Ovary (tissue), 9 donors: ENCODE data around the gene EXT2. TPM values are rescaled to one million over a fixed set of nuclear protein-coding genes. Genes with fewer than 3 reads are reported as not detected.

Experiments used
- DNase-seq, 5 donors: peaks; one replicate each; pipeline ENCODE4 v3.0.0-alpha.2; 2019 to 2020
- H3K27ac ChIP-seq, 2 donors: fragments of 200-600 bp; one replicate each; pipeline versions ENCODE4 v1.5.1 to v1.8.0; 2019 to 2022
- H3K27me3 ChIP-seq: fragments of 200-600 bp; one replicate; pipeline ENCODE4 v1.8.0; 2022
- H3K36me3 ChIP-seq: fragments of 200-600 bp; sonication (generic); one replicate; pipeline ENCODE4 v1.5.1; 2019
- H3K4me1 ChIP-seq: one replicate; pipeline ENCODE4 v1.8.1; 2013; ENCODE audit warnings: mild to moderate bottlenecking, moderate library complexity; ENCODE audit not compliant: insufficient read depth
- H3K4me3 ChIP-seq: fragments of 200-600 bp; sonication (generic); one replicate; pipeline ENCODE4 v1.5.1; 2017
- H3K9me3 ChIP-seq, 2 donors: fragments of 200-600 bp in 1 of 2; sonication (generic) in 1 of 2; one replicate each; pipeline versions ENCODE4 v1.5.1 to v1.8.1; 2013 to 2019; ENCODE audit warnings: mild to moderate bottlenecking in 1 of 2, moderate library complexity in 1 of 2
- EP300 ChIP-seq: sonication (generic); formaldehyde crosslinking; IDR thresholded peaks from one replicate; pipeline ENCODE4 v1.6.1; 2017; ENCODE audit warnings: antibody characterized with exemption
- POLR2A ChIP-seq: fragments of 450-650 bp; IDR thresholded peaks from one replicate; pipeline ENCODE4 v1.6.1; 2017; ENCODE audit warnings: antibody characterized with exemption, mild to moderate bottlenecking, moderate library complexity
- WGBS, 3 donors: extraction: QIAGEN DNeasy Blood & Tissue Kit in 1 of 3; methylation state at CpG; one replicate each; pipeline versions ENCODE4 v1.1.5 to v1.1.7; 2013 to 2017; 5-methylcytosine and 5-hydroxymethylcytosine counted together
- intact Hi-C, 4 donors: fragments of 100-400 bp; cut with DNase I; formaldehyde crosslinking; loops; one replicate each; pipeline versions ENCODE4 v1.11.0 to v1.15.1; 2022 to 2023
- polyA plus RNA-seq, 2 donors: library from polyadenylated mRNA; stranded (reverse); fragments of 200-250 nt in 1 of 2; fragments of 350-450 nt in 1 of 2; fragmentation: Illumina TruSeq in 1 of 2; extraction: RNeasy Lipid Tissue Mini Kit (QIAGEN cat#74804) in 1 of 2; gene quantifications; one replicate each; pipeline ENCODE4 v1.2.3, GENCODE V29; 2013 to 2014
- total RNA-seq, 7 donors: library from RNA; depleted of rRNA in 2 of 7; stranded (reverse); fragments of >200 nt in 2 of 7; fragmentation: NEBNext Ultra II Directional in 3 of 7; extraction: Animal tissue kit (Norgen Biotek cat#: 25700) in 3 of 7; gene quantifications; one replicate each; pipeline versions ENCODE4 v1.1.0 to v1.2.4, GENCODE V29; 2016 to 2023
- TF ChIP-seq, protein P1 (sequence below), 3 donors: fragments of 450-650 bp in 2 of 3; fragments of 200-600 bp in 1 of 3; IDR thresholded peaks; one replicate each; pipeline versions ENCODE4 v1.5.1 to v1.8.0; 2016 to 2022; ENCODE audit warnings: antibody characterized with exemption in 3 of 3, mild to moderate bottlenecking in 1 of 3
- donor health status: DM: no; HTN: no; CAD: no; lungs with moderate emphysema.
- donor health status: DM: no; HTN: no; CAD: no.
- donor health status: Bipolar disorder and iron deficiency.
- donor health status: DM: yes; HTN: yes; CAD: no.
- donor health status: DM: no; HTN: no; CAD: no.
- donor health status: DM: yes; HTN: yes; CAD: no.

Gene EXT2
- total and polyA plus RNA-seq, 9 donors = 38.0 to 88.8 (median 47.1) TPM

- TF ChIP-seq, protein P1, sequence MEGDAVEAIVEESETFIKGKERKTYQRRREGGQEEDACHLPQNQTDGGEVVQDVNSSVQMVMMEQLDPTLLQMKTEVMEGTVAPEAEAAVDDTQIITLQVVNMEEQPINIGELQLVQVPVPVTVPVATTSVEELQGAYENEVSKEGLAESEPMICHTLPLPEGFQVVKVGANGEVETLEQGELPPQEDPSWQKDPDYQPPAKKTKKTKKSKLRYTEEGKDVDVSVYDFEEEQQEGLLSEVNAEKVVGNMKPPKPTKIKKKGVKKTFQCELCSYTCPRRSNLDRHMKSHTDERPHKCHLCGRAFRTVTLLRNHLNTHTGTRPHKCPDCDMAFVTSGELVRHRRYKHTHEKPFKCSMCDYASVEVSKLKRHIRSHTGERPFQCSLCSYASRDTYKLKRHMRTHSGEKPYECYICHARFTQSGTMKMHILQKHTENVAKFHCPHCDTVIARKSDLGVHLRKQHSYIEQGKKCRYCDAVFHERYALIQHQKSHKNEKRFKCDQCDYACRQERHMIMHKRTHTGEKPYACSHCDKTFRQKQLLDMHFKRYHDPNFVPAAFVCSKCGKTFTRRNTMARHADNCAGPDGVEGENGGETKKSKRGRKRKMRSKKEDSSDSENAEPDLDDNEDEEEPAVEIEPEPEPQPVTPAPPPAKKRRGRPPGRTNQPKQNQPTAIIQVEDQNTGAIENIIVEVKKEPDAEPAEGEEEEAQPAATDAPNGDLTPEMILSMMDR (IDR thresholded peaks at IDR 0.05) = no peak
- TF ChIP-seq POLR2A (no peak), EP300 (no peak)
- Histone ChIP-seq H3K9me3 (no peaks in the 10 kb centered on the region), H3K4me1 (no peaks in the 10 kb centered on the region), H3K36me3 (no peaks in the 10 kb centered on the region), H3K27ac (no peak overlapping the region), H3K4me3 (no peak overlapping the region), H3K27me3 (no peaks in the 10 kb centered on the region)
- 82 to 89% (median 87%) methylated on average over 6 of the region's 6 CpGs for WGBS, 3 donors
- intact Hi-C loops = loop anchor here in 1 of 4 donors (10.0 kb wide), 1 partner anchor 404 kb away; no protein-coding TSS in a partner anchor
- no peak for DNase-seq
Observed at GRCh38 chr11:44130751-44131150, 35.3 kb downstream of the EXT2 start.

GRCh38 chr11:44133335-44133946 is 38.0 kb downstream of the EXT2 start:
- no peak overlapping the region for H3K27ac ChIP-seq
- WGBS, 3 donors = 90 to 95% (median 92%) methylated on average over 1 of the region's 1 CpG
- H3K4me1 ChIP-seq = no peaks in the 10 kb centered on the region
- DNase-seq = no peak
- no peak overlapping the region for H3K4me3 ChIP-seq
- no peaks in the 10 kb centered on the region for H3K36me3 ChIP-seq
- H3K9me3 ChIP-seq = no peaks in the 10 kb centered on the region
- no peaks in the 10 kb centered on the region for H3K27me3 ChIP-seq
- TF ChIP-seq POLR2A = no peak
- TF ChIP-seq, protein P1 (IDR thresholded peaks at IDR 0.05) = peak in 1 of 3 donors; percentile 28
- intact Hi-C loops = loop anchor here in 1 of 4 donors (10.0 kb wide), 1 partner anchor 401 kb away; no protein-coding TSS in a partner anchor

DNA sequence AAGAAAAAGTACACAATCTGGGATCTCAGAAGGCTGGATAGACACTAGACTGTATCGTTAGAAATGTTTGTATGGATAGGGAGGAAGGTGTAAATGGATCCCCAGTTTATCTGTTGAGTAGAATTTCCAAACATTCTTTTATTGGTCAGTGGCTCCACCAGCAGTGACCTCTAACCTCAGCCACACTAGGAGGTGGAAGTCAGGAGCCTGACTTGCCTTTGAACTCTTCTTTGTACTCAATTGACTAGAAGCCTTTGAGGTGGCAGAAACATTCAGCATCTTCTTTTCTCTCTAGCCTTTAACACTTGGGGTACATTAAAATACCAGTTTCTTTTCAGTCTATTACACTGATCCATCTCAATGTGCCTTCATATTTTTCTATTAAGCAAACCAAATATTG is 39.1 kb downstream of the EXT2 start:
- TF ChIP-seq EP300 (no peak), POLR2A (no peak)
- TF ChIP-seq, protein P1 (IDR thresholded peaks at IDR 0.05) = no peak
- Histone ChIP-seq H3K36me3 (no peaks in the 10 kb centered on the region), H3K4me3 (no peak overlapping the region), H3K9me3 (no peaks in the 10 kb centered on the region), H3K4me1 (no peaks in the 10 kb centered on the region), H3K27ac (no peak overlapping the region), H3K27me3 (no peaks in the 10 kb centered on the region)
- intact Hi-C loops = loop anchor here in 1 of 4 donors (10.0 kb wide), 1 partner anchor 400 kb away; no protein-coding TSS in a partner anchor
- no peak for DNase-seq
- WGBS, 3 donors = 80 to 82% (median 81%) methylated on average over 1 of the region's 1 CpG

GRCh38 chr11:44136176-44136945 is 40.9 kb downstream of the EXT2 start:
- Histone ChIP-seq H3K9me3 (no peaks in the 10 kb centered on the region), H3K4me1 (no peaks in the 10 kb centered on the region), H3K27me3 (no peaks in the 10 kb centered on the region), H3K4me3 (no peak overlapping the region), H3K27ac (no peak overlapping the region), H3K36me3 (no peaks in the 10 kb centered on the region)
- WGBS, 3 donors = 55 to 66% (median 64%) methylated on average over 3 of the region's 3 CpGs
- DNase-seq = no peak
- intact Hi-C loops = loop anchor here in 1 of 4 donors (10.0 kb wide), 1 partner anchor 398 kb away; no protein-coding TSS in a partner anchor
- TF ChIP-seq EP300 (no peak), POLR2A (no peak)
- TF ChIP-seq, protein P1 (IDR thresholded peaks at IDR 0.05) = no peak
